D341Med (cell line): ENCODE results near the gene FSCB.
"Not testable (repeated sequence)": the region's sequence is repeated elsewhere in the genome, so short reads cannot be mapped to it uniquely, and the experiment has no call there.

Experiments used
- DNase-seq: peaks from one replicate; pipeline ENCODE4 v3.0.0; 2012; ENCODE audit warnings: low spot score

The FSCB gene

GRCh38 chr14:44507183-44507582 is at the start of gene FSCB:
TSS of gene FSCB (minus strand) at chr14:44507283. CDS start at chr14:44506987, 296 bp downstream.
- no peak for DNase-seq

- no peak for DNase-seq
Observed at GRCh38 chr14:44531658-44532057, 24.6 kb upstream of the FSCB start.

DNA sequence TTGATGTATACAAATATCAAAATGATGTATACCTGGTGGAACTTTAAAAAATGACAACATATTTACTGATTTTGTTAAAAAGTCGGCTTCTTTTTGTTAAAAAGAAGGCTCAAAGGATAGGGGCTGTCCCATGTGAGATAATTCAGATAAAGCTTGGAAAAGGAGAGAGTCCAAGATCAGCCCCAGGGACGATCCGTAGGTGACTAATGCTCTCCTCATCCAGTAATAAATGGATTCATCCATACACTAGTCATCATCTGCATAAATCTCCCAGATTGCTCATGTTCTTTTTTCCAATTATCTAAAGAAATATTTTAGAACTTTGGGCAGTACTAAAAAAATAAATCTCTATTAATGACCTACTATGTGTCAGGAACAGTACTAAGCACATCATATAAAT is 23.4 kb upstream of the FSCB start:
- no peak for DNase-seq

- no peak for DNase-seq
Observed at GRCh38 chr14:44529026-44529425, 21.9 kb upstream of the FSCB start.

DNA sequence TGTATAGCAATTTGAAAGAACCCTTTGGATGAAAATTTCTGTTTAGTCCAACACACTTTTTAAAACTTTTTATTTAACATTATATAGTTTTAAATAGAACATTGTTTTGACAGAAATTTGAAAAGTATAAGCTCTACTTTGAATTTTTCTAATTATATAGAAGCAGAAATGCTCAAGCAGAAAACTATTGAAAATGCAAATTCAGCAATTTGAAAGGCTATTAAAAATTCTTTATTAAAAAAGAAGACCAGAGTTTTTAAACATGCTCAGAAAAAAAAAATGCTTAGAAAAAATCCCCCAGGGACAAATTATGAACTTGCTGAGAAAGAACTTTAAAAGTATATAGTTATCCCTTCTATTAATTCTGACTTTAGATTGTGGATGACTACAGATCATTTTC is 21.1 kb upstream of the FSCB start:
- no peak for DNase-seq

DNA sequence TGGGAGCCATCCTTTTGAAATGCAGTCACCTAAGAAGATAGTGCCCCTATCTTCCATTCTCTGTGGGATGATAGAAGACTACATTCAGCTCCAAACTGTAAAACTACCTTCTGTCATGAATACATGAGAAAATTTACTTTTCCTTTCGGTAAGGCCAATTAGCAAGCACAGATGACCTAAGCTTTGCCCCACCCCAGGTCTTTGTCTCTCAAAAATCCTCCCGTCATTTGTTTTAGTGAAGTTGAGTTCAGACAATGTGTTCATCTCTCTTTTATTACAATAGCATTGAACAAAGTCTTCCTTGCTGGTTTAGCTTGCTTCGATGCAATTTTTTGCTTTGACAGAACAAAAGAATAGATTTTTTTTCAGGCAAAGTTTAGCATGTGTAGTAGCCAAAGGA is 18.2 kb upstream of the FSCB start:
- DNase-seq, result no peak

- not testable (repeated sequence) for DNase-seq
Observed at GRCh38 chr14:44515668-44516067, 8.6 kb upstream of the FSCB start.

GRCh38 chr14:44508834-44509233 is 1.8 kb upstream of the FSCB start:
- DNase-seq, result no peak

- DNase-seq, result no peak
Observed at GRCh38 chr14:44505588-44505987, 1.5 kb downstream of the FSCB start.

DNA sequence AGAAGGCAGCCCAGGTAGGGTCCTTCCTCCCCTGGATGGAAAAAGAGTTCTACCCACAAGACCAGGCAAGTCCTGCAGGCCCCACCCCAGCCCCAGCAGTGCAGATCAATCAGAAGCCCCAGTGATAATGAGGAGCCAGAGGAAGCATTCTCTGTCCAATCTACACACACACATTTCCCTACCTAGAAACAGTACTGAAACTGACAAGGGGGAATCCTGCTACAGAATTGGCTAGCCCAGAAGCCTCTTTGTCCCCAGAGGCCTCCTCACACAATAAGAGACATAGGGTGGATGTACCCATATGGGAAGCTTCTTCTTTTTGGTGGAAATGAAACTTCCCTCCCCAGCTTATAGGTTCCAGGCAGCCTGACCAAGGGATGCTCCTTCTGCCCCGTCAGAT is 9.9 kb downstream of the FSCB start:
- no peak for DNase-seq

GRCh38 chr14:44494137-44494536 is 12.9 kb downstream of the FSCB start:
- DNase-seq, result no peak

DNA sequence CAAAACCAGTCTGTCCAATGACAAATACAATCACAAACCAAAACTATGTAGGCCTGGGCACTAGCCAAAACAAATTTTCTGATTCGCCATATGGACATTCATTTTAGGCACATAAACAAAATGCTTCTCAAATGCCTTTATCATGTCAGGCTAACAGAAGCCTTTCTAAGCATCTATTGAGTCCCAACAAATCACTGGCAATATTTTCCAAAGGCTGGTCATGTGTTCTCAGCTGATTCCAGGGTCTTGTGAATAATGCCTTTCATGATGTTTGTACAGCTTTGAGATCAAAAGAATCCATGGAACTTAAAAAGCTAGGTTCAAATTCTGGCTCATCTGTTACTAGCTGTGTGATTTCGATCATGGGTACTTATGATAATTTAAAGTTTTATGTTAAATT is 16.1 kb downstream of the FSCB start:
- no peak for DNase-seq

DNA sequence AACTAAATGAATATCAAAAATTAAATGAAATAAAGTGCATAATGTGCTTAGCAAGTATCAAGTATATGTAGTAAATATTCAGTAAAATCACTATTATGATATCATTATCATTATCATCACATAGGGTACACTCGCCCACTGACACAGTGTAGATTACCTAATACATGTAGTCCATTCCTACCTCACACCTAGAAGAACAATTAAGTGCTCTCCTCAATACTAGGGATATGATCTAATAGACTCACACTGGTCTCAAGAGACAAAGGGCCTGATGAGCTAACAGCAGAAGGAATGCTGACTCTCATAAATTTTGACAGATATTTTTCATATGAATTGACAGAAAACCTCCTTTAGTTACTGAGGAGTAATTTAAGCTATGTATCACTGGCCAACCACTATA is 29.1 kb downstream of the FSCB start:
- DNase-seq, result no peak

DNA sequence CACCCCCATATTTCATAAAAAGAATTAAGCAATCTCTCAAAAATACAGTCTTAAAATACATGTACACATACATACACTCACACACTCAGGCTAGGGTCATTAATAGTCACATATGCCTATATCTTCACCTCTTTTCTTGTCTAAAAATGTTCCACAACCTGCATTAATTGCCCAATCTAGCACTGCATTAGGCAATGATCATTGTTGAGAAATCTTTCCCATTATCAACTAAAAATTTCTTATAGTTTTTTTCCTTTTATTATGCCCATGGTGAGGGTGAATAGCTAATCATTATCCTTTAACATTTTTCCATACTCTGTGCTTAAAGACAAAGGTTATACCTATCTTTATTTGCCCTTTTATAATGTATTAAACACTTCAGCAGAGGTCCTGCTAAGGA is 38.3 kb downstream of the FSCB start:
- DNase-seq, result no peak

DNA sequence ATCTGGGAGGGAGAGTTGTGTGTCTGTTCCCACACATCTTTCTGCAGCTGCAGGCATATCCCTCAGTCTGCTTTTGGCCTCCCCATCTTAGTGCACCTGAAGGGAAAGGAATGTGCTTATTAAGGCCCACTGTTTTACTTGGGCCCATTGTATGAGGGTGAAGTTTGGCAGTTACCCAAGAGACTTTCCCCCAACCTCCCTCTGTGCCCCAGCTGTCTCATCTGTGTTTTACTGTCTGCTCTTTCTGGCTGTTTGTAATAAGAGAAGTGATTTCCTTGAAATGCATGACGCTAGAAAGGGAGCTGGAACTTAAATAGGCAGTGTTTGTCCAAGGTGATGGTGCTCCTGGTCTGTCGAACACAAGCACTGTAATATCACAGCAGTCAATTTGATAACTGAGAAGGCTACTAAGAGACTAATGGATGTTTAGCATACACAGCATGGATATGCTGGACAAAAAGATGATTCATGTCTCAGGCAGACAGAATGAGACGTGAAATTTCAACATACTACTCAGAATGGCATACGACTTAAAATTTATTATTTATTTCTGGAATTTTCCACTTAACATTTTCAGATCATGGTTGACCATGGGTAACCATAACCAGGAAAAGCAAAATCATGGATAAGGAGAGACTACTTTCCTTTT is 43.6 kb downstream of the FSCB start:
- no peak for DNase-seq

GRCh38 chr14:44462381-44462780 is 44.7 kb downstream of the FSCB start:
- no peak for DNase-seq

GRCh38 chr14:44461811-44462210 is 45.3 kb downstream of the FSCB start:
- DNase-seq, result no peak
